Immature natural killer cell (primary cell): ENCODE results near the gene YIPF5. TPM values are rescaled to one million over a fixed set of nuclear protein-coding genes. Genes with fewer than 3 reads are reported as not detected.

Source experiments
- DNase-seq, 3 donors: peaks; one replicate each; pipeline ENCODE4 v3.0.0; 2022; ENCODE audit warnings: mixed read lengths in 1 of 3
- H3K27ac Mint-ChIP-seq, 6 donors: one replicate each; pipeline ENCODE4 v1.8.0; 2020; ENCODE audit warnings: mixed read lengths in 6 of 6, mild to moderate bottlenecking in 5 of 6, inconsistent platforms in 4 of 6, moderate library complexity in 3 of 6
- H3K27me3 Mint-ChIP-seq, 3 donors: one replicate each; pipeline ENCODE4 v1.8.0; 2020 to 2021; ENCODE audit warnings: low read depth in 3 of 3, mild to moderate bottlenecking in 3 of 3, mixed read lengths in 3 of 3, moderate library complexity in 3 of 3, inconsistent platforms in 1 of 3
- H3K36me3 Mint-ChIP-seq, 3 donors: one replicate each; pipeline ENCODE4 v1.8.0; 2020; ENCODE audit warnings: mixed read lengths in 3 of 3, inconsistent platforms in 2 of 3, mild to moderate bottlenecking in 2 of 3
- H3K4me1 Mint-ChIP-seq, 2 donors: one replicate each; pipeline ENCODE4 v1.8.0; 2020; ENCODE audit warnings: inconsistent platforms in 2 of 2, mild to moderate bottlenecking in 2 of 2, mixed read lengths in 2 of 2, moderate library complexity in 1 of 2
- H3K4me3 Mint-ChIP-seq, 5 donors: one replicate each; pipeline ENCODE4 v1.8.0; 2020; ENCODE audit warnings: mild to moderate bottlenecking in 5 of 5, mixed read lengths in 5 of 5, inconsistent platforms in 3 of 5, moderate library complexity in 3 of 5
- H3K9me3 Mint-ChIP-seq, 6 donors: one replicate each; pipeline ENCODE4 v1.8.0; 2020; ENCODE audit warnings: mild to moderate bottlenecking in 6 of 6, mixed read lengths in 6 of 6, inconsistent platforms in 4 of 6, moderate library complexity in 3 of 6
- polyA plus RNA-seq, 3 donors: library from polyadenylated mRNA; unstranded; fragments of 300-500 nt; fragmentation: Illumina TruSeq; gene quantifications; one replicate each; pipeline ENCODE4 v1.2.3, GENCODE V29; 2021

The YIPF5 gene
- polyA plus RNA-seq, 3 donors from 2014 or later: 32.0 to 63.2 (median 46.1) TPM

- peaks cover 0 to 1% (median 0%) of the 10 kb centered on the region in 3 donors for H3K27me3 Mint-ChIP-seq
- peaks cover 16 to 45% (median 33%) of the 10 kb centered on the region in 3 donors for H3K36me3 Mint-ChIP-seq
- no peak overlapping the region for H3K27ac Mint-ChIP-seq
- H3K4me3 Mint-ChIP-seq: no peak overlapping the region
- DNase-seq: no peak
- no peaks in the 10 kb centered on the region for H3K9me3 Mint-ChIP-seq
- peaks cover 0 to 10% of the 10 kb centered on the region in 2 donors for H3K4me1 Mint-ChIP-seq
These were observed 7.8 kb downstream of the YIPF5 start for GRCh38 chr5:144162686-144163085.

GRCh38 chr5:144156767-144157171 is 13.7 kb downstream of the YIPF5 start:
- Mint-ChIP-seq H3K27me3 (peaks cover 0 to 1% (median 0%) of the 10 kb centered on the region in 3 donors), H3K4me1 (no peaks in the 10 kb centered on the region), H3K36me3 (peaks cover 8 to 11% (median 10%) of the 10 kb centered on the region in 3 donors), H3K4me3 (no peak overlapping the region), H3K27ac (peak overlapping the region in 2 of 6 donors; percentile 13 to 24), H3K9me3 (no peaks in the 10 kb centered on the region)
- no peak for DNase-seq

GRCh38 chr5:144151026-144151425 is 19.4 kb downstream of the YIPF5 start:
- H3K36me3 Mint-ChIP-seq: no peaks in the 10 kb centered on the region

GRCh38 chr5:144144956-144145751 is 25.3 kb downstream of the YIPF5 start:
- Mint-ChIP-seq H3K4me1 (no peaks in the 10 kb centered on the region), H3K9me3 (no peaks in the 10 kb centered on the region)

More at GRCh38 chr5:144151026-144151425, 19.4 kb downstream of the YIPF5 start:
- Mint-ChIP-seq H3K4me3 (no peak overlapping the region), H3K27me3 (peaks cover 0 to 2% (median 2%) of the 10 kb centered on the region in 3 donors), H3K9me3 (no peaks in the 10 kb centered on the region), H3K27ac (no peak overlapping the region), H3K4me1 (no peaks in the 10 kb centered on the region)
- no peak for DNase-seq

GRCh38 chr5:144143625-144144024 is 26.8 kb downstream of the YIPF5 start:
- H3K27ac Mint-ChIP-seq: no peak overlapping the region

More at GRCh38 chr5:144144956-144145751, 25.3 kb downstream of the YIPF5 start:
- Mint-ChIP-seq H3K4me3 (no peak overlapping the region), H3K27ac (no peak overlapping the region), H3K27me3 (peaks cover 0 to 13% (median 2%) of the 10 kb centered on the region in 3 donors), H3K36me3 (no peaks in the 10 kb centered on the region)
- DNase-seq: no peak

GRCh38 chr5:144142824-144143162 is 27.7 kb downstream of the YIPF5 start:
- H3K4me3 Mint-ChIP-seq: no peak overlapping the region
- H3K4me1 Mint-ChIP-seq: no peaks in the 10 kb centered on the region
- DNase-seq: no peak
- H3K27ac Mint-ChIP-seq: no peak overlapping the region
- no peaks in the 10 kb centered on the region for H3K9me3 Mint-ChIP-seq
- peaks cover 0 to 13% (median 2%) of the 10 kb centered on the region in 3 donors for H3K27me3 Mint-ChIP-seq
- H3K36me3 Mint-ChIP-seq: no peaks in the 10 kb centered on the region

More at GRCh38 chr5:144143625-144144024, 26.8 kb downstream of the YIPF5 start:
- Mint-ChIP-seq H3K4me1 (no peaks in the 10 kb centered on the region), H3K9me3 (no peaks in the 10 kb centered on the region), H3K36me3 (no peaks in the 10 kb centered on the region), H3K4me3 (no peak overlapping the region), H3K27me3 (peaks cover 0 to 13% (median 2%) of the 10 kb centered on the region in 3 donors)
- DNase-seq: no peak

GRCh38 chr5:144142139-144142823 is 28.2 kb downstream of the YIPF5 start:
- DNase-seq: peak in 1 of 3 donors; percentile 7
- Mint-ChIP-seq H3K9me3 (peaks cover 0 to under 1% (median 0%) of the 10 kb centered on the region in 6 donors), H3K27ac (no peak overlapping the region), H3K27me3 (peaks cover 2 to 13% (median 2%) of the 10 kb centered on the region in 3 donors), H3K4me3 (no peak overlapping the region), H3K4me1 (no peaks in the 10 kb centered on the region), H3K36me3 (no peaks in the 10 kb centered on the region)

- no peak overlapping the region for H3K27ac Mint-ChIP-seq
These were observed 28.9 kb downstream of the YIPF5 start for GRCh38 chr5:144141585-144141984.

GRCh38 chr5:144139586-144139985 is 30.9 kb downstream of the YIPF5 start:
- Mint-ChIP-seq H3K36me3 (no peaks in the 10 kb centered on the region), H3K9me3 (peaks cover 0 to 2% (median 0%) of the 10 kb centered on the region in 6 donors), H3K4me1 (no peaks in the 10 kb centered on the region), H3K27me3 (peaks cover 2 to 13% (median 8%) of the 10 kb centered on the region in 3 donors), H3K27ac (no peak overlapping the region), H3K4me3 (no peak overlapping the region)
- DNase-seq: no peak

More at GRCh38 chr5:144141585-144141984, 28.9 kb downstream of the YIPF5 start:
- Mint-ChIP-seq H3K4me1 (no peaks in the 10 kb centered on the region), H3K27me3 (peaks cover 2 to 15% (median 4%) of the 10 kb centered on the region in 3 donors), H3K4me3 (no peak overlapping the region), H3K36me3 (no peaks in the 10 kb centered on the region), H3K9me3 (peaks cover 0 to 2% (median 0%) of the 10 kb centered on the region in 6 donors)
- no peak for DNase-seq

- Mint-ChIP-seq H3K27me3 (peaks cover 2 to 13% (median 8%) of the 10 kb centered on the region in 3 donors), H3K4me3 (no peak overlapping the region), H3K27ac (no peak overlapping the region)
These were observed 35.2 kb downstream of the YIPF5 start for GRCh38 chr5:144135113-144135762.

GRCh38 chr5:144134194-144134826 is 36.1 kb downstream of the YIPF5 start:
- H3K9me3 Mint-ChIP-seq: peaks cover 0 to 2% (median 0%) of the 10 kb centered on the region in 6 donors
- H3K4me3 Mint-ChIP-seq: no peak overlapping the region
- no peaks in the 10 kb centered on the region for H3K4me1 Mint-ChIP-seq
- H3K27ac Mint-ChIP-seq: no peak overlapping the region
- no peaks in the 10 kb centered on the region for H3K36me3 Mint-ChIP-seq
- no peak for DNase-seq
- H3K27me3 Mint-ChIP-seq: peaks cover 3 to 13% (median 8%) of the 10 kb centered on the region in 3 donors

More at GRCh38 chr5:144135113-144135762, 35.2 kb downstream of the YIPF5 start:
- DNase-seq: no peak
- Mint-ChIP-seq H3K36me3 (no peaks in the 10 kb centered on the region), H3K4me1 (no peaks in the 10 kb centered on the region), H3K9me3 (peaks cover 0 to 2% (median 0%) of the 10 kb centered on the region in 6 donors)

- no peak for DNase-seq
- H3K9me3 Mint-ChIP-seq: peaks cover 0 to 2% (median 0%) of the 10 kb centered on the region in 6 donors
- no peaks in the 10 kb centered on the region for H3K36me3 Mint-ChIP-seq
- H3K27ac Mint-ChIP-seq: no peak overlapping the region
- H3K27me3 Mint-ChIP-seq: peaks cover 2 to 13% (median 8%) of the 10 kb centered on the region in 3 donors
- no peaks in the 10 kb centered on the region for H3K4me1 Mint-ChIP-seq
- H3K4me3 Mint-ChIP-seq: no peak overlapping the region
These were observed 37.3 kb downstream of the YIPF5 start for GRCh38 chr5:144133050-144133633.

- no peaks in the 10 kb centered on the region for H3K9me3 Mint-ChIP-seq
- H3K27ac Mint-ChIP-seq: no peak overlapping the region
- H3K4me1 Mint-ChIP-seq: no peaks in the 10 kb centered on the region
- DNase-seq: no peak
- H3K27me3 Mint-ChIP-seq: peaks cover 1 to 9% (median 2%) of the 10 kb centered on the region in 3 donors
- H3K4me3 Mint-ChIP-seq: no peak overlapping the region
- H3K36me3 Mint-ChIP-seq: no peaks in the 10 kb centered on the region
These were observed 39.2 kb downstream of the YIPF5 start for GRCh38 chr5:144131261-144131660.
